AG04450 (cell line): ENCODE results near the gene EGLN3. TPM values are rescaled to one million over a fixed set of nuclear protein-coding genes. Genes with fewer than 3 reads are reported as not detected.

ENCODE experiments used
- CTCF ChIA-PET: fragments of 300-600, 350-600 bp; formaldehyde crosslinking; extraction: SDS; loops from one replicate; lab custom pipeline; 2022; ENCODE audit warnings: antibody characterized with exemption, inconsistent platforms; lab: Charles Lee
- POLR2A ChIA-PET: fragments of 350-600 bp; formaldehyde crosslinking; extraction: SDS; loops from one replicate; lab custom pipeline; 2021; ENCODE audit warnings: antibody characterized with exemption, inconsistent platforms; lab: Yijun Ruan, JAX
- DNase-seq: peaks from one replicate; pipeline ENCODE4 v3.0.0-alpha.2; 2011; ENCODE audit warnings: low read depth, low spot score
- H3K27ac ChIP-seq: one replicate; pipeline ENCODE4 v1.5.1; 2012; ENCODE audit warnings: low read depth, low read length, control low read depth
- H3K27me3 ChIP-seq: one replicate; pipeline ENCODE4 v1.6.0; 2012; ENCODE audit warnings: low read length; ENCODE audit not compliant: control insufficient read depth, insufficient read depth
- H3K4me3 ChIP-seq: 2 replicates; pipeline ENCODE4 v1.5.1; 2011; ENCODE audit warnings: mild to moderate bottlenecking, low read depth, low read length, control low read depth
- H3K9me3 ChIP-seq: 2 replicates; pipeline ENCODE4 v1.5.1; 2012; ENCODE audit warnings: low read length; ENCODE audit not compliant: control insufficient read depth, insufficient read depth
- CTCF ChIP-seq: IDR thresholded peaks from 2 replicates; pipeline ENCODE4 v1.5.1; 2011; ENCODE audit warnings: low read depth, low read length, control low read depth, inconsistent platforms
- polyA plus RNA-seq: library from polyadenylated mRNA; depleted of rRNA; stranded (reverse); fragments of >200 nt; gene quantifications from 2 replicates; pipeline ENCODE4 v1.2.3, GENCODE V29; 2011

EGLN3 gene
- polyA plus RNA-seq, 1 experiment = 0.04 TPM

GRCh38 chr14:33996462-33996861, 45.6 kb upstream of the EGLN3 start:
- CTCF ChIA-PET = no interaction called here
- no peak for DNase-seq
- TF ChIP-seq CTCF = no peak
- Histone ChIP-seq H3K27me3 (no peaks in the 10 kb centered on the region), H3K27ac (no peak overlapping the region), H3K4me3 (no peak overlapping the region), H3K9me3 (no peaks in the 10 kb centered on the region)
- POLR2A ChIA-PET = no interaction called here

GRCh38 chr14:33993246-33993645, 42.4 kb upstream of the EGLN3 start:
- no peak for DNase-seq
- POLR2A ChIA-PET = no interaction called here

GRCh38 chr14:33992274-33993007, 41.6 kb upstream of the EGLN3 start:
- Histone ChIP-seq H3K27me3 (no peaks in the 10 kb centered on the region), H3K4me3 (no peak overlapping the region), H3K9me3 (no peaks in the 10 kb centered on the region), H3K27ac (no peak overlapping the region)
- TF ChIP-seq CTCF = no peak
- DNase-seq = no peak
- ChIA-PET POLR2A (no interaction called here), CTCF (no interaction called here)

More at GRCh38 chr14:33993246-33993645, 42.4 kb upstream of the EGLN3 start:
- no peak overlapping the region for H3K27ac ChIP-seq
- H3K4me3 ChIP-seq = no peak overlapping the region
- CTCF ChIA-PET = no interaction called here
- no peaks in the 10 kb centered on the region for H3K9me3 ChIP-seq
- TF ChIP-seq CTCF = no peak
- H3K27me3 ChIP-seq = no peaks in the 10 kb centered on the region

GRCh38 chr14:33990790-33991189, 39.9 kb upstream of the EGLN3 start:
- H3K27ac ChIP-seq = no peak overlapping the region
- no peaks in the 10 kb centered on the region for H3K27me3 ChIP-seq
- TF ChIP-seq CTCF = no peak
- H3K4me3 ChIP-seq = no peak overlapping the region
- POLR2A ChIA-PET = no interaction called here
- CTCF ChIA-PET = no interaction called here
- DNase-seq = no peak
- no peaks in the 10 kb centered on the region for H3K9me3 ChIP-seq

- no peak for DNase-seq
- Histone ChIP-seq H3K9me3 (peaks cover 10% of the 10 kb centered on the region), H3K27me3 (no peaks in the 10 kb centered on the region), H3K27ac (no peak overlapping the region), H3K4me3 (no peak overlapping the region)
- TF ChIP-seq CTCF = no peak
- POLR2A ChIA-PET = no interaction called here
- CTCF ChIA-PET = no interaction called here
Observed at GRCh38 chr14:33987565-33988080, 36.7 kb upstream of the EGLN3 start.
